Fibroblast of the aortic adventitia (primary cell): ENCODE results near the gene RAB11FIP5. TPM values are rescaled to one million over a fixed set of nuclear protein-coding genes. Genes with fewer than 3 reads are reported as not detected.

Experiments used
- DNase-seq: peaks from one replicate; pipeline ENCODE4 v3.0.0-alpha.2; 2010; ENCODE audit warnings: low read depth
- H3K4me3 ChIP-seq: 2 replicates; pipeline ENCODE4 v1.5.1; 2011; ENCODE audit warnings: low read depth, mild to moderate bottlenecking, control low read depth, low read length, moderate library complexity
- CTCF ChIP-seq: IDR thresholded peaks from 2 replicates; pipeline ENCODE4 v1.5.1; 2011; ENCODE audit warnings: mild to moderate bottlenecking, low read length, control low read depth, inconsistent platforms; ENCODE audit not compliant: insufficient read depth
- total RNA-seq: library from RNA; depleted of rRNA; stranded (reverse); fragments of >200 nt; gene quantifications from 2 replicates; pipeline ENCODE4 v1.2.3, GENCODE V29; 2012; ENCODE audit warnings: low replicate concordance

Gene RAB11FIP5
- total RNA-seq, 1 donor: 48.5 TPM

- peak; percentile 45 for DNase-seq
- no peak overlapping the region for H3K4me3 ChIP-seq
- no peak for TF ChIP-seq CTCF
These were observed 21.6 kb downstream of the RAB11FIP5 start for GRCh38 chr2:73091164-73091563.

GRCh38 chr2:73089270-73090030 is 23.3 kb downstream of the RAB11FIP5 start:
- DNase-seq: peak; percentile 99
- no peak for TF ChIP-seq CTCF
- H3K4me3 ChIP-seq: peak overlapping the region; percentile 31

DNA sequence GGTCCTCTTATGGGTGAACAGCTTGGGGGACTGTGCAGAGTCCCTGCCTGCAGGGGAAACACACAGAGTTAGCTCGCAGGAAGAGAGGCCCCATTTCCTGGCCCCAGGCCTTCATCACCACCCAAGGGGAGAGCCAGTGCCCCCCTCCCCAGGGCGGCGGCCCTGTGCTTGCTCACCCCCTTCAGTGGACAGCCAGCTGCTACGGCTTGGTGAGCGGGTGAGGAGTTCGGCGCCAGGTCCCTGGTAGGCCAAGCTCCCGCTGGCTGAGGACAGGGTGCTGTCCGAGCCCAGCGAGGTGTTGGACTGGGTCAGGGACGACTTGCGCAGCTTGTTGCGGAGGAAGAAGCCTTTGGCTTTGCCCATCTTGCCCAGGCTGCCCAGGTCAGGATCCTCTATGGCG is 24.0 kb downstream of the RAB11FIP5 start:
- H3K4me3 ChIP-seq: peak overlapping the region; percentile 9
- no peak for DNase-seq
- no peak for TF ChIP-seq CTCF

- no peak for DNase-seq
- H3K4me3 ChIP-seq: no peak overlapping the region
- no peak for TF ChIP-seq CTCF
These were observed 24.5 kb downstream of the RAB11FIP5 start for GRCh38 chr2:73088211-73088610.

GRCh38 chr2:73087311-73087710 is 25.4 kb downstream of the RAB11FIP5 start:
- no peak for TF ChIP-seq CTCF
- no peak overlapping the region for H3K4me3 ChIP-seq
- DNase-seq: no peak

- DNase-seq: peak; percentile 71
- H3K4me3 ChIP-seq: peak overlapping the region; percentile 13
- TF ChIP-seq CTCF: peak; percentile 98
These were observed 27.1 kb downstream of the RAB11FIP5 start for GRCh38 chr2:73085691-73086090.

DNA sequence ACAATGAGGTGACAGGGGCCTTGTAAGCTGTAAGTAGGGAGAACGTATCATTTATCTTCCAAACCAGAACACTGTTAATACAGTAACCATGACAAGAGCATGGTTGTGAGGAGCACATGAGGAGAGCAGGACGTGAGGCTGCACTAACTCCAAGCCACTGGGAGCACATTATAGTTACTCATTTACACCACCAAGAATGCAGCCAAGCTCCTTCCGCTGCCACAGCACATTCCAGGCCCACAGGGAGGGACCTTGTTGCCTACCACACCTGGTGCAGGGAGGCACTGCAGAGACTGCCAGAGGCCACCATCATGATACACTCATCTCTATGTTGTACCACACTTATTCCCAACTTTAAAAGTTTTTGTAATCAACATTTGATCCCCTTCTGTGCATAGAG is 27.8 kb downstream of the RAB11FIP5 start:
- no peak overlapping the region for H3K4me3 ChIP-seq
- TF ChIP-seq CTCF: no peak
- DNase-seq: no peak
